Dendritic cell treated with granulocyte-macrophage colony-stimulating factor and Interleukin-4, amounts not matched to agents 40 ng/mL and 50 ng/mL, for 4 days (primary cell): Measurements from ENCODE around the gene DHX58.
"Not testable (repeated sequence)": the region's sequence is repeated elsewhere in the genome, so short reads cannot be mapped to it uniquely, and the experiment has no call there.

Source experiments
- H3K27ac Mint-ChIP-seq: one replicate; pipeline ENCODE4 v1.8.0; 2022; ENCODE audit warnings: mild to moderate bottlenecking, mixed read lengths
- H3K27me3 Mint-ChIP-seq: one replicate; pipeline ENCODE4 v1.8.0; 2022; ENCODE audit warnings: mild to moderate bottlenecking, mixed read lengths
- H3K36me3 Mint-ChIP-seq: one replicate; pipeline ENCODE4 v1.8.0; 2022; ENCODE audit warnings: low read depth, mixed read lengths
- H3K4me1 Mint-ChIP-seq: one replicate; pipeline ENCODE4 v1.8.0; 2022; ENCODE audit warnings: low read depth, mixed read lengths
- H3K4me3 Mint-ChIP-seq: one replicate; pipeline ENCODE4 v1.8.0; 2022; ENCODE audit warnings: mild to moderate bottlenecking, moderate library complexity, mixed read lengths
- H3K9me3 Mint-ChIP-seq: one replicate; pipeline ENCODE4 v1.8.0; 2022; ENCODE audit warnings: mixed read lengths
- intact Hi-C: fragments of 100-400 bp; cut with micrococcal nuclease; formaldehyde crosslinking; loops from one replicate; pipeline ENCODE4 v1.15.0; 2022

DHX58 gene

DNA sequence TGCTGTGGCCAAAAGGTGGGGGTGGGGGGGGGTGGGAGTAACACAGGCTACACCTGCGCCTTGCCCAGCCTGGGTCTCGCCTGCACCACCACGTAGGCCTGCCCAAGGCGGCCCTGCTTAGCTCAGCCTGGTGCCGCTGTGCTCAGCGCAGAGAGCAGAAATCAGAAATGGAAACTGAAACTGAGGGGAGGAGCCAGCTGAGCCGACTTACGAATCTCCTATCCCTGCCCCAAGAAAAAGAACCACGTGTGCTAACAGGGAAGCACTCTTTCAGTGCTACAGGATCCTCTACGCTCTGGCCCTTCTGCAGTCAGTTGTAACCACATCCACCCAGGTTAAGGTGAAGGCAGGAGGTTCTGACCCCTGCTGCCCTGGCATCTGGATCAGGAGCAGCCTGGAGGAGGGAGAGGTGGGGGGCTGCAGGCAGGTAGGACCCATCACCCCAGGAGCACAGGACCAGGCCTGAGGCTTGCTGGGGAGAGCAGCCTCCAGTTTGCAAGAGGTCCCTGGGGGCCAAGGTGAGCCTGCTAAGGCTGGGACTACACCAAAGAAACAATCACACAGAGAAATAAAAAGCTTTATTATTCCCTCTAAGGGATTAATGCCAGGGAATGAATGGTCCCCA is at the start of gene DHX58:
Gene DHX58, minus strand, starts transcription at position 163 of the 625 bp plus-strand sequence. CDS start 822 bp downstream, outside the sequence.
- peak within 1 kb of the TSS; percentile 73 for H3K4me3 Mint-ChIP-seq
- H3K27ac Mint-ChIP-seq, result peak within 1 kb of the TSS; percentile 93
- no peaks in the 10 kb centered on the region for H3K27me3 Mint-ChIP-seq
- H3K4me1 Mint-ChIP-seq, result peaks cover 64% of the 10 kb centered on the region
- intact Hi-C loops, result loop anchor here (1.0 kb wide), 1 partner anchor 146 kb away; the partner anchor contains the start of gene CNP
- no peaks in the 10 kb centered on the region for H3K9me3 Mint-ChIP-seq
- peaks cover 75% of the 10 kb centered on the region for H3K36me3 Mint-ChIP-seq

DNA sequence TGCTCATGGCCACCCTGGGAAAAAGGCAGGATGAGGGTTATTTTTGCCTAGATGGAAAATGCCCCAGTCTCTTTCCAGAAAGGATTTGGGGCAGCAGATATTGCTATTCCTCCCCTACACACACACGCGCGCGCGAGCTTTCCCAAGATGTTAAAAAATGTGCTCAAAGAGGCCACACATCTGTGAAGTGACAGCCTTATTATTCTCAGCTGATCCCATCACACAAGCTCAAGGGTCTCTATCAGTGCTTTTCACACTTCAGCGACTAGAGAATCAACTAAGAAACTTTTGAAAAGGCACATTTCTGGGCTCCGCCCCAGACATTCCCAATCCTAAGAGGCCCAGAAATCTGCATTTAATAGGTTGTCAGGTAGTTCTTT is 48.0 kb upstream of the DHX58 start:
- H3K9me3 Mint-ChIP-seq, result no peaks in the 10 kb centered on the region
- H3K27ac Mint-ChIP-seq, result no peak overlapping the region
- no peak overlapping the region for H3K4me3 Mint-ChIP-seq
- H3K36me3 Mint-ChIP-seq, result no peaks in the 10 kb centered on the region
- H3K27me3 Mint-ChIP-seq, result peaks cover 13% of the 10 kb centered on the region
- intact Hi-C loops, result no loop called here
- peaks cover 34% of the 10 kb centered on the region for H3K4me1 Mint-ChIP-seq

DNA sequence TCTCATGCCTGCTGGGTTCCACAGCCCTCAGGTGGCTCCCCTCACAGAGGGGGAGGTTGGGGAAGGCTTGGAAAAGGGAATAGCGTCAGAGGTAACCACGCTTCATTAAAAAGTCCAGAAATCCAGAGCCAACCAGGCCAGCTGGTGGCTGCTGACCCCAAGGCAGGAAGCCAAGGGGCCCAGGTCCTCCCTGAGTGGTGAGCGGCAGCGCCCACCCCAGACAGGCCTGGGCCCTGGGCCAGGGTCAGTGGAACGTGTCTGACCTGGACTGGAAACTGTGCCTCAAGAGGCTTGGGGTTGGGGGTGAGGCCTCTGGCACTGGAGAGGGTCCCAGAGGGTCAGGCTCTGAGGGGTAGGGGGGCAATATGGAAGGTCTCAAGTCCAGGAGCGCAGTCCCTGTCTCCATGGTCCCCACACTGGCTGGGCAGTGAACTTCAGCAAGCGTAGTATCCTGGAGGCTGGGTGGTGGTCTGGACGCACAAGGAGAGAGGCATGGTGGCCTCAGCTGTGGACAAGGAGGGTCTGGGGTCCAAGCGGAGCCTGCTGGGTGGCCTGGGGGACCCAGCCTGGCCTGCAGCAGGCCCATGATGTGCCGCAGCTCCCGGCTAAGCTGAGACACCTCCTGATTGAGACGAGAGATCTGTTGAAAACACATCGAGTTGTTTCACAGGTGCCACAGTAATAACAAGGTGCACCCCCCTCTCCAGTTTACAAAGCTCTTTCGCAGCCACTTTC is 47.4 kb upstream of the DHX58 start:
- Mint-ChIP-seq H3K4me1 (peaks cover 38% of the 10 kb centered on the region), H3K9me3 (no peaks in the 10 kb centered on the region), H3K36me3 (peaks cover 2% of the 10 kb centered on the region), H3K4me3 (no peak overlapping the region), H3K27ac (no peak overlapping the region), H3K27me3 (peaks cover 9% of the 10 kb centered on the region)
- intact Hi-C loops, result no loop called here

- Mint-ChIP-seq H3K36me3 (peaks cover 42% of the 10 kb centered on the region), H3K4me3 (peak overlapping the region; percentile 78), H3K4me1 (peaks cover 44% of the 10 kb centered on the region), H3K9me3 (no peaks in the 10 kb centered on the region), H3K27ac (peak overlapping the region; percentile 94), H3K27me3 (no peaks in the 10 kb centered on the region)
- intact Hi-C loops, result loop anchor here (1.0 kb wide), 1 partner anchor 26 kb away; the partner anchor contains the start of gene KCNH4
Measured at GRCh38 chr17:42155614-42156045, 43.1 kb upstream of the DHX58 start.

DNA sequence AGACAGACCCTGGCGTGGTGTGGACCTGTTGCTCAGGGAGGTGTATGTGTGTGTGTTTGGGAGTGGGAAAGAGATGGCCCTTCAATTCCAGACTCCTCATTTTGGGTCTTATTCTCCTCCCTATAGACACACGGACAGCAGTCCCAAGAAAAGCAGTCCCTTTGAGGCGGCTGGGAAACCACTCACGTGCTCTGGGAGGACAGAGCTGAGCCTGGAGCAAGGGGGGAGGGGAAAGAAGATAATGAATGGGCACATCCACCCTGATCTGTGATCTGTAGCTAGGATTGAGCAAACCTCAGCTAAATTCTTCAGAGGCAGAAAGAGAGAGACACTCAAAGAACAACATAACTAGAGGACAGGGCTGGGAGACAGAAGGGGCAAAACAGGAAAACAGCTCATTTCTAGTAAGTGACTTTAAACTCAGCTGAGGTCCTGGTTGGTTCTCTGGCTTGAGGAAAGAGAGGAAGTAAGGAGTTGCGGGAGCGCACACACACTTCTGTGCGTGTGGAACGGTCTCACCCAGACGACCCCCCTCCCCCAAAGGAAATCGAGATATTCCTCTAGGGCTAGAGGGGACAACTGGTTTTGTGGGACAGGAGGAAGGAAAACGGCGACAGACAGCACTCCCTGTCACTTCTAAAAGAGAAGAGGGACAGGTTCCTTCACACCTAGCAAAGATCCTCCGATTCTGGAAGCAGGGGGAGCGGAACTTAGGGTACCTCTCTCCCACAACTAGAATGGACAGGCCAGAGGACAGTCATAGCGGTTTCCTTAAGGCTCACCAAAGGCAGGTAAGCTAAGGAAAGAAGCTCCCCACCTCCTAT is 41.6 kb upstream of the DHX58 start:
- H3K4me1 Mint-ChIP-seq, result peaks cover 46% of the 10 kb centered on the region
- intact Hi-C loops, result no loop called here
- H3K4me3 Mint-ChIP-seq, result peak overlapping the region; percentile 78
- H3K9me3 Mint-ChIP-seq, result no peaks in the 10 kb centered on the region
- peak overlapping the region; percentile 94 for H3K27ac Mint-ChIP-seq
- no peaks in the 10 kb centered on the region for H3K27me3 Mint-ChIP-seq
- peaks cover 49% of the 10 kb centered on the region for H3K36me3 Mint-ChIP-seq

DNA sequence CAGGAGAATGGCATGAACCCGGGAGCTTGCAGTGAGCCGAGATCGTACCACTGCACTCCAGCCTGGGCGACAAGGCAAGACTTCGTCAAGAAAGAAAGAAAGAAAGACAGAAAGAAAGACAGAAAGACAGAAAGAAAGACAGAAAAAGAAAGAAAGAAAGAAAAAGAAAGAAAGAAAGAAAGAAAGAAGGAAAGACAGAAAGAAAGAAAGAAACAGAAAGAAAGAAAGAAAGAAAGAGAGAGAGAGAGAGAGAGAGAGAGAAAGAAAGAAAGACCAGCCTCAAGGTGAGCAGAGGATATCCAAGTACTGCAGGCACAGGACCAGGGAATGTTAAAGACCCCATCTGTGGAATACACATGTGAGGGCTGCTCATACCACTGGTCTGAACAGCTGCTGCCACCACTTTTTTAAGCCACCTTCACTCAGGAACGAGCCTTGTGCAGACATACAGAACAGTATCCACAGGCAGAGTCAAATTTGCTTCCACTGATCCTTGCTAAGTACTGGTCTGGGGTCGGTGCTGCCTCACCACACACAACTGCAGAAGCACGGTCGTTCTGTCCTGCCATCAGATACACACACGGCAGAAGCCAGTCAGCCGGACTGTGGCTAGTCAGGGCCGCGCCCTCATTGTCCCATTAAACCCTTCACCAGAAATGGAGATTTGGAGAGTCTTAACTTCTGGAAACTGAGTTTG is 34.5 kb upstream of the DHX58 start:
- H3K36me3 Mint-ChIP-seq, result peaks cover 84% of the 10 kb centered on the region
- intact Hi-C loops, result no loop called here
- H3K27me3 Mint-ChIP-seq, result no peaks in the 10 kb centered on the region
- peaks cover 69% of the 10 kb centered on the region for H3K4me1 Mint-ChIP-seq
- no peaks in the 10 kb centered on the region for H3K9me3 Mint-ChIP-seq
- peak overlapping the region; percentile 73 for H3K27ac Mint-ChIP-seq
- H3K4me3 Mint-ChIP-seq, result no peak overlapping the region

DNA sequence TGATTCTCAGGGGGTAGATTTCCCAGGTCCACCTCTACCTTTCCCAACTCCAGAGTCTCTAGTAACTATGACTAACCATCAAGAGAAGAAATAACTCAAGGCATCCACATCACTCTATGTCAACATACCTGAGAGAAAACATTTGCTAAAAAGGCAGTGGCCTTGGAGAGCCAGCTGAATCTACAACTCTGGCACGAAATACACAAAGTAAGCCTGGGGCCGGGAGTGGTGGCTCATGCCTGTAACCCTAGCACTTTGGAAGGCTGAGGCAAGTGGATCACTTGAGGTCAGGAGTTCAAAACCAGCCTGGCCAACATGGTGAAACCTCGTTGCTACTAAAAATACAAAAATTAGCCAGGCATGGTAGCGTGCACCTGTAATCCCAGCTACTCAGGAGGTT is 30.6 kb upstream of the DHX58 start:
- H3K9me3 Mint-ChIP-seq, H3K4me3 Mint-ChIP-seq, intact Hi-C loops, H3K27me3 Mint-ChIP-seq: not testable (repeated sequence)
- H3K27ac Mint-ChIP-seq, result peak overlapping the region; percentile 50
- peaks cover 82% of the 10 kb centered on the region for H3K4me1 Mint-ChIP-seq
- peaks cover 83% of the 10 kb centered on the region for H3K36me3 Mint-ChIP-seq

DNA sequence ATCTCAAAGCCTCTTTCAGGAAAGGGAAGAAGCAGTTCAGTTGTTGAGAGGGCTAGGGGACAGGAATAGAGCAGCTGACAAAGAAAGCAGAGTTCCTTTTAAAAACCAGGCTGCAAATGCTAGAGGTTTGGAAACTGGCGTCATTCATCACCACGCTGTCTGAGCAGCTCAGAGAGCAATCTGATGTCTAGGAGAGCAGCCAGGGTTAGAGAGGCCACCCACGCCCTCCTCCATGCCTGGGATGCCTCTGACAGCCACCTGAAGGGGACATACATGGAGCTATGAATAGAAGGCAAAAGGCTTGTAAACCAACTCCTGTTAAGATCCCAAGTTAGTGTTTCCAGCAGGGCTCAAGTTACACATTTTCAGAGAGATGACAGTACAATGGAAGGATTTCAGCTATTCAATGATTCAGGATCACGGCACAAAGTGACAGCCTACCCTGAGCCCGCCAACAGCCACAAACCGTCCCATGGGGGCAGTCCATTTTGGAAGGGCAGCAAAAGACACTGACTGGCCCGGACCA is 29.9 kb upstream of the DHX58 start:
- intact Hi-C loops, result no loop called here
- Mint-ChIP-seq H3K27ac (peak overlapping the region; percentile 50), H3K4me1 (peaks cover 80% of the 10 kb centered on the region), H3K4me3 (peak overlapping the region; percentile 10), H3K9me3 (no peaks in the 10 kb centered on the region), H3K36me3 (peaks cover 83% of the 10 kb centered on the region), H3K27me3 (no peaks in the 10 kb centered on the region)

DNA sequence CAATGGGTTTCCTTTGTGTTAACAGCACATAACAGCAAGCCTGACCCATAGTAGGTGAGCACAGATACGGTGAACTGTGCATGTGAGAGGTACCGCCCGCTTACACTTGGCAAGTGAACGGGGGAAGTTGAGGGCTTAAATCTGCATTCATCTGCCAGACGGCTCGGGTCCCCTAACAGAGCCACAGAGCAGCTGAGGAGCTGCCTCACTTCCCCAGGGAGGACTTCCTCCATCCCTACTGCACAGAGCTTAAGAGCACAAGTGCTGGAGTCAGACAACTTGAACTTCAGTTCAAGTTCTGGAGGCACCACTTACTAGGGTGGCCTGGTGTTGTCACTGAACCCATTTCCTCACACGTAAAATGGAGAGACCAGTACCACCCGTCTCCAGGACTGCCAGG is 28.9 kb upstream of the DHX58 start:
- H3K36me3 Mint-ChIP-seq, result peaks cover 83% of the 10 kb centered on the region
- intact Hi-C loops, result no loop called here

DNA sequence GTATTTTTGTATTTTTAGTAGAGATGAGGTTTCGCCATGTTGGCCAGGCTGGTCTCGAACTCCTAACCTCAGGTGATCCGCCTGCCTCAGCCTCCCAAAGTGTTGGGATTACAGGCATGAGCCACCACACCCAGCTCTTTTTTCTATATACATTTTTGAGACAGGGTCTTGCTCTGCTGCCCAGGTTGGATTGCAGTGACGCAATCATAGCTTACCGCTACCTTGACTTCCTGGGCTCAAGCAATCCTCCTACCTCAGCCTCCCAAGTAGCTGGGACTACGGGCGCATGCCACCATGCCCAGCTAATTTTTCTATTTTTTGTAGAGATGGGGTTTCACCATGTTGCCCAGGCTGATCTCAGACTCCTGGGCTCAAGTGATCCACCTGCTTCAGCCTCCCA is 28.2 kb upstream of the DHX58 start:
- H3K9me3 Mint-ChIP-seq, intact Hi-C loops, H3K27me3 Mint-ChIP-seq, H3K4me3 Mint-ChIP-seq: not testable (repeated sequence)
- H3K27ac Mint-ChIP-seq, result peak overlapping the region; percentile 50
- peaks cover 83% of the 10 kb centered on the region for H3K36me3 Mint-ChIP-seq
- peaks cover 77% of the 10 kb centered on the region for H3K4me1 Mint-ChIP-seq

More for the DNA sequence above, 28.9 kb upstream of the DHX58 start:
- no peaks in the 10 kb centered on the region for H3K27me3 Mint-ChIP-seq
- H3K4me1 Mint-ChIP-seq, result peaks cover 75% of the 10 kb centered on the region
- H3K27ac Mint-ChIP-seq, result peak overlapping the region; percentile 50
- no peaks in the 10 kb centered on the region for H3K9me3 Mint-ChIP-seq
- H3K4me3 Mint-ChIP-seq, result no peak overlapping the region

GRCh38 chr17:42138749-42139492 is 26.4 kb upstream of the DHX58 start:
- intact Hi-C loops, result no loop called here
- no peaks in the 10 kb centered on the region for H3K27me3 Mint-ChIP-seq
- peaks cover 85% of the 10 kb centered on the region for H3K36me3 Mint-ChIP-seq
- H3K4me1 Mint-ChIP-seq, result peaks cover 85% of the 10 kb centered on the region
- no peaks in the 10 kb centered on the region for H3K9me3 Mint-ChIP-seq
- peak overlapping the region; percentile 60 for H3K27ac Mint-ChIP-seq
- no peak overlapping the region for H3K4me3 Mint-ChIP-seq

DNA sequence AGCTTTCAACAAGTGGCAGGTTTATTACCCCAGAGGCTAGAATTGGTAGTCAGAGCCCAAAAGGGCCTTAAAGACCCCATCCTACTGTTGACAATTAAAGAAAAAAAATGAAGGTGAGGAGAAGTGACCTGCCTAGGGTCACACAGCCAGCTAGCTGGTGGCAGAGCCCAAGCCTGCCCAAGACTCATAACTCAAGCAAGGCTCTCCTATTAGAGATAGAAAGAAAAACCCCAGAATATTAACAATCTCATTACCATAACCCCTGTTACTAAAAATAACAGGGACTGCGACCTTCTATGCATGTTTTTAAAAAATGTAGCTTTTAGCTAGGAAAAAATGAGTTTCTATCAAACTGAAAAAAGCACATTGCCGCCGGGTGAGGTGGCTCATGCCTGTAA is 24.1 kb upstream of the DHX58 start:
- intact Hi-C loops, result no loop called here
- Mint-ChIP-seq H3K36me3 (peaks cover 77% of the 10 kb centered on the region), H3K27me3 (no peaks in the 10 kb centered on the region), H3K27ac (peak overlapping the region; percentile 92), H3K4me3 (no peak overlapping the region), H3K9me3 (no peaks in the 10 kb centered on the region), H3K4me1 (peaks cover 80% of the 10 kb centered on the region)
